Hematopoietic multipotent progenitor cell treated with erythropoietin and hydrocortisone succinate and interleukin-3 and kit ligand, for 6 days (in vitro differentiated cells): ENCODE measurements around the gene C10orf90.

Source experiments
- DNase-seq: peaks from one replicate; pipeline ENCODE4 v3.0.0-alpha.2; 2015

The C10orf90 gene, protein sequence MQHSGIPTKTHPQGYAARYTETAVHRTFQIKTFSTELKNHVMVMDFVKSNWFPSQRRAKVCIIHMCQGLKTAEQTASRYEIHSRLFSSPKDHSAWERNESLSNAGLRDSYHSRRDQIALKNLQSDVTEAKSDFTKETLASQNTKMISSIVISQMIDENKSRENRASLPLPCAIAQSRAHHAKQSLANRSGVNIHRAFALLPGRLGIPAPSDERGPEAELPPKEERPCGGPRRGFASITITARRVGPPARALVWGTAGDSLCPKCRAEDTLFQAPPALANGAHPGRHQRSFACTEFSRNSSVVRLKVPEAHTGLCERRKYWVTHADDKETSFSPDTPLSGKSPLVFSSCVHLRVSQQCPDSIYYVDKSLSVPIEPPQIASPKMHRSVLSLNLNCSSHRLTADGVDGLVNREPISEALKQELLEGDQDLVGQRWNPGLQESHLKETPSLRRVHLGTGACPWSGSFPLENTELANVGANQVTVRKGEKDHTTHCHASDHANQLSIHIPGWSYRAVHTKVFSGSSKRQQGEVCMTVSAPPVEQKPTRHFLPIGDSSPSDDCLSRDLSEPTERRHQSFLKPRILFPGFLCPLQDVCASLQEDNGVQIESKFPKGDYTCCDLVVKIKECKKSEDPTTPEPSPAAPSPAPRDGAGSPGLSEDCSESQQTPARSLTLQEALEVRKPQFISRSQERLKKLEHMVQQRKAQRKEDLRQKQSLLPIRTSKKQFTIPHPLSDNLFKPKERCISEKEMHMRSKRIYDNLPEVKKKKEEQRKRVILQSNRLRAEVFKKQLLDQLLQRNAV

DNA sequence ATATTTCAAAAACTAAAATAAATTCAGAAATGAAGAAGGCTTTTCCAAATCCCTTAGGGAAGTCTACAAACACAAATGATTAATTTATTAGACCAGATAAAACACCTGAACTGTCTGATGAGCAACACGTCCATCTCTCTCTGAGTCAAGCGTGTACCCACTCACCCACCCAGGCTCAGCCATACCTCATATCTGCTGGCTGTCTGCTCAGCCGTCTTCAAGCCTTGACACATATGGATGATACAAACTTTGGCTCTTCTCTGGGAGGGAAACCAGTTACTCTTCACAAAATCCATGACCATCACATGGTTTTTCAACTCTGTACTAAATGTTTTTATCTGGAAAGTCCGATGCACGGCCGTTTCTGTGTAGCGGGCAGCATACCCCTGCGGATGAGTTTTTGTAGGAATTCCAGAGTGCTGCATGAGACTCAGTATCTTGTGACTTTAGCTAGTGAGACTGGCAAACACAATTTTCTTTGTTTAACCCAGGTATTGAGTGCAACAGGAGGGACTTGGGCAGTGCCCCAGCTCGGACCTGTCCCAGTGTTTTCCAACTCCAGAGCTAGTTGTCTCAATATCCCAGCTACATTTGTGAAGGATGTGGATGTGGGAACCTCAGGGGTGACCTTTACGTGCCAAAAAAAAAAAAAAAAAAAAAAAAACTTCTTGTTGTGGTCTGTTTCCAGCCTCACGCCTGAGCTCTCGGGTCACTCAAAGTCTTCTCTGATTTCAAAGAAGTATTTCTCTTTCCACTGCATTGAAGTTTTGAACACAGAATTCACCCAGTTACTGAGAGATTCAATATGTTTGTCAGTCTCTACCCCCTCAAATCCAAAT is at the start of gene C10orf90:
Gene C10orf90 (minus strand): TSS at position 638 of the 839 bp plus-strand sequence. CDS start 213 bp downstream, at position 425.
- no peak for DNase-seq

DNA sequence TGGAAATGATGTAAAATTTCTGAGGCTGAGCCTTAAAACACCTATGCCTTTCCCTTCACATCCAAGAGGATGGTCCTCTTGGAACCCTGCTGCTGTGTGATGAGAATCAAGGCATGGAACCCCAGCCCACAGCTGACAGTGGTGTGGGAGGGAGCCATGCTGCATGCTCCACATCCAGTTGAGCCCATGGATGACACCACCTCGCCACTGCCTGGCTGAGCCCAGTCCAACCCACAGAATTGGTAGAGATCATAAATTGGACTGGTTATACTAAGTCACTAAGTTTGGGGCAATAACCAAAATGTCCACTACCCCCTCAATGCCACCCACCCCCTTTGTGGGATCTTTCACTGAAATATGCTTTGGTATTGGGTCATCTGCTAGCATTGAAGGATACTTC is 45.9 kb upstream of the C10orf90 start:
- DNase-seq: no peak

DNA sequence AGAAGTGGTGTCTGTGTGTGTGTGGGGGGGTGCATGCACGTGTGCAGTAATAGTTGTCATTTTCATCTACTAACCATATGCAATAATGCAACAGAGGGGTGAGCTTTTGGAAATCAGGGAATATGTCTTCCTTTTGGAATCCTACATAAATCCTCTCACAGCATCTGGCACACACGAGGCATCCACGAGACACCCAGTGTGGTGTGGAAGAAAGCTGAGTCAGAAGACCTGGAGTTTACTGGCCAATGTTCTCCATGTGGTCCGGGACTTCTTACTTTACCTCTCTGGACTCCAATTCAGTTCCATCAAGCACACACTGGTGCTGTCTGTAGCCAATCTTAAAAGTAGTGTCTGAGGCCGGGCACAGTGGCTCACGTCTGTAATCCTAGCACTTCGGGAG is 43.1 kb upstream of the C10orf90 start:
- DNase-seq: no peak

DNA sequence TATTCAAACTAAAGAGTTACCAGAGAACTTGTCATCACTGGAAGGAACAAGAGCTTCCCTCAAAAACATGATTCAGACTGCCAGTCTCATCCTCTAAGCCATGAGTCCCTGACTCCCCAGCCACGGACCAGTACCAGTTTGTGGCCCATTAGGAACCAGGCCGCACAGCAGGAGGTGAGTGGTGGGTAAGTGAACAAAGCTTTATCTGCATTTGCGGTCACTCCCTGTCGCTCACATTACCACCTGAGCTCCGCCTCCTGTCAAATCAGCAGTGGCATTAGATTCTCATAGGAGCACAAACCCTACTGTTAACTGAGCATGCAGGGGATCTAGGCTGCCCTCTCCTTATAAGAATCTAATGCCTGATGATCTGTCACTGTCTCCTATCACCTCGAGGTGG is 42.2 kb upstream of the C10orf90 start:
- DNase-seq: no peak

DNA sequence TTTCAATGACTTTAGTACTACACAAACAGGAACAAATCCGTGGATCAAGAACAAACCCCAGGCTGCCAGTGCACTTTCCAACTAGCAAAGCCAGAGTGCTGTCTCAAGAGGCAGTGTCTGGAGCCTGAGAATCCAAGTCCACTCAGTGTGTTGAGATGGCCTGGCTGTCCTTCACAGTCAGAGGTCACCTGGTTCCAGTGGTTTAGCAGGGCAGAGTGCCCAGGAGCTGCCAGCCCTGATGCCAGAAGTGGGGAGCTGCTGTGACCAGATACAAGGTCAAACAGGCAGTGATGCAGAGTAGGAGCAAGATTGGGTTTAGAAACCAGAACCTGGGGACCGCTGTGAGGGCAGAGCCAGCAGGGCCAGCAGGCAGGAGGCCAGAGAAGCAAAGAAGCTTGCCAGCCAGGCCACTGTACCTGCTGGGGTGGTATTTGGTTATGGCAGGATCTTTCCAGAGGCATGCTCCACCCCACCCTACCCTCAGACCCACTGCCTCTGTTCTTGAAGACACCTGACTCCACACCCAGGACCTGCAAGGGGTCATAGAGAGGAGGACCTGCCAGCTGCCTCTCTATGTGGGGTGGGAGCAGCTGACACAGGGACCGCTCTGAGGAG is 35.6 kb upstream of the C10orf90 start:
- no peak for DNase-seq

DNA sequence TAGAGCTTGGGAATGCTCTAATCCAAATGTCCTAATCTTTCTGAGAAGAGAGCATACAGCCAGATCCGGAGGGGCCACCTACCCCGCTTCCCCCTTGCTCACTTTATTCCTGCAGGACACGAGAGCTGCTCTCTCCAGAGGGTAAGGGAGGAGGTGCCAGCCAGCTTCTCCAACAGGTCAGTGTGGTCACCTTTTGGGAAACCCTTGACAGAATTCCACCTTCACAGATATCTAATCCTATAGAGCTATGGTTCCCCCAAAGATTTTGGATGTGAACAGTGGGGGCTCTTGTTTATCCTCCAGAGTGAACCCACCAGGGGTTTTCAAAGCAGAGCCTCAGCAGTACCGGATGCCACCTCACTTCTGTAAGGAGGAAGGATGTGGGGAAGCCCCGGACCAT is 34.6 kb upstream of the C10orf90 start:
- DNase-seq: no peak

DNA sequence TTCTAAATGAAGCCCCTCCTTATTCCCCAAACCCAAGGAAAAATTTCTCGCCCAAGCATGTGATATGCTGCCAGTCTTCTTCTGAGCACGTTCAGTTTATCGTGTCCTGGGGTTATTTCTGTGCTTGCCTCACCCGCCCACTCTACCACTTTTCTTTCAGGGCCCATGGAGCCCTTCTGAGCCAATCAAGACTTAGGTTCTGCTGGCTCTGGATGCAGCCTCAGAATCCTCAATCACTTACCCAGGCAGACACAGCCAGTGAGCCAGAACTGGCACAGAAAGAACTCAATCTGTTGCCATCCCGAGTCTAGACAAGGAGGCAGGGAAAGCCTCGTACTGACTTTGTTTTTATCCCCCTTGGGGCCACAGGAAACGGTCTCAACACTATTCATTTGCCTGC is 34.2 kb upstream of the C10orf90 start:
- DNase-seq: no peak

DNA sequence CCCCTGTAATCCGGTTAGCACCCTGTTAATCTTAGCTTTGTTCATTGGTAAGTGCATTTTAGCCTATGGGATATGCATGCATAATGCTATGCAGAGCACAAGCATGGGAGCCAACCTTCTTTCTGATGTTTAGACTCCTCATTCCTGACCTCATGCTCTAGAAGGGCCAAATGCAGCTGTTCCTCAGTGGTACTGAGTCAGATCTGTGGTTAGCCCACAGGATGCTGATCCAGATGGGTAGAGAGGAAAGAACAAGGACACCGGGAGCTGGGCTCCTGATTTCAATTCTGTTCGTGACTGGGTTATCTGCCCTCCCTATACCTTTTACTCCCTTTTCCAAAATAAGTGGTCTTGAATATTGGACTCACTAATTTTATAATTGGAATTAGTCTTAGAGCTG is 31.7 kb upstream of the C10orf90 start:
- DNase-seq: no peak

DNA sequence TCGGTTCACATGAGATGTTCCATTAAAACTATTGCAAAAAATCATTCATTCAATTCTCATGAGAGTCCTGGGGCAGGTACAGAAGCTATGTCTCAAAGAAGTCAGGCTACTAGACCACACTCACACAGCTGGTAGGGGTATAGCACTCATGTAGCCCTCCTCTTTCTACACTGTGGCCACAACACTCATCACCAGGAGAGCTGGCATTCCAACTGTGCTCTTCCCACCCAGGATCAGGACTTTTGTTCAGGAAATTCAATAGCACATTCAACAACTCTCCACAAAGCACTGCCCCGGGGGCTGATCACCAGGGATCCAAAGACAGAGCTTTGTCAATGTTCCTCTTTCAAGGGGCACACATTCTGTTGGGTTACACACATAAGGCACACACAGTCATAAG is 31.0 kb upstream of the C10orf90 start:
- no peak for DNase-seq

DNA sequence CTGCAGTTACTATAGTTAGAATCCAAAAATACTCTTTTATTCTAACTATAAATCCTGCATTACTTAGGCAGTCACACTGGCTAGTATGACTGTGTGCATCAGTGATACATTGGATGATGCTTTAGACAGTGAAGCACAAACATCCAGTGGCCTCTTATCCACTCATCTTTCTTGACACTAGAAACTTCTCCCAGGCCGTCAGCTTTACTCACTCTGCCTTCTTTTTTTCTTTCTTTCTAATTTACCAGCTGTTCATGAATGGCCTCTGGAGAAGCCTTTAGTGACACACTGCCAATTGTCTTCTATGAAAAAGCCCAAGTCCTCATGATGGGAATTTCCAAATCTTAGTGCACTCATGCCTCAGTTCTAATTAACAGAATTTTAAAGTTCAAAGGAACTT is 26.2 kb upstream of the C10orf90 start:
- no peak for DNase-seq

DNA sequence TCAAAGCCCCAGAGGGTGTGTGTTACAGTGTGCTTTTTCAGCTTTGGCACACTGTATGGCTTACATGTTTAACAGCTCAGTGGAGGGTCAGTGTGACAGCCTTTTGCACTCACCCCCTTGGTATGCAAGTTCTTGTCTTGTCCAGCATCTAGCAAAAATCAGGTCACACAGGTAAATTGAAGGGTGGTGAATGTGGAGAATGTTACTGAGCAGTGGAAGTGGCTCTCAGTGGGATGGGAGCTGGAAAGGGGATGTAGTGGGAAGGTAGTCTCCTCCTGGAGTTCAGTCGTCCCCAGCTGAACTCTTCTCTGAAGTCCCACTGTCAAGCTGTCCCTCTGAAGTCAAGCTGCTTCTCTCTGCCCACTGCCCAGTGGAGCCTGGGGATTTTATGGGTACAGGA is 21.0 kb upstream of the C10orf90 start:
- DNase-seq: no peak

DNA sequence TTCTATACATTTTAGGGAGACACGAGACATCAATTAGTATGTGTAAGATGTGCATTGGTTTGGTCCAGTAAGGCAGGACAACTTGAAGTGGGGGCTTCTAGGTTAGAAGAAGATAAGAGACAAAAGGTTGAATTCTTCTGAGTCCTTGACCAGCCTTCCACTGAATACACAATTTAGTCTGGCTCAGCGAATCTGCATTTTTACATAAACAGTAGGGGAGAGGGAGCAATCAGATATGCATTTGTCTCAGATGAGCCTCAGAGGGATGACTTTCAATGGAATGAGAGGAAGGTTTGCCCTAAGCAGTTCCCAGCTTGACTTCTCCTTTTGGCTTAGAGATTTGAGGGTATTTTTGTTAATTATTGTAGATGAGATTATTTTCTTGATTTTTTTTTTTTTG is 20.0 kb upstream of the C10orf90 start:
- no peak for DNase-seq

DNA sequence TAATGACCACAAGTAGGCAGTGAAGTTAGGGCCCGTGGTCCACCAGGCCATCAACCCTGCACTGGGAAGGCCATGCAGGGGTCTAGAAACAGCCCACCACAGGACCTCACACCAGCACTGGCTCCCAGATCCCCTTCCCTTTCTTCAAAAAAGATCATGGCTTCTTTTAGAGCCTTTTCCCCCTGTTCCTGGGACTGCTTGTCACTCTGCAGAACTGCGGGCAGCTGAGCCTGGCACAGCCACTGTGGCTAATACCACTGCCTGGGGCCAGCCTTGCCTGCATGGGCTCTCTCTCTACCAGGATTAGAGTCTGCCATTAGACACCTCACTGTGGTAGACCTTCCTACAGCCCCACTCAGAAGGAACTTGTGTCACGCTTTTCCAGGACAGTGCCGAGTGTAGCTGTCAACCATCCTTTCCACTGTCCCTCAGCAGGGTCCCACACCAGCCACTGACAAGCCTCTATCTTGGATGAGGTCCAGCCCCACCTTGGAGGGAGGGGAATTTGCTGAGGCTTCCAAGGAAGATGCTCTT is 19.0 kb upstream of the C10orf90 start:
- no peak for DNase-seq

DNA sequence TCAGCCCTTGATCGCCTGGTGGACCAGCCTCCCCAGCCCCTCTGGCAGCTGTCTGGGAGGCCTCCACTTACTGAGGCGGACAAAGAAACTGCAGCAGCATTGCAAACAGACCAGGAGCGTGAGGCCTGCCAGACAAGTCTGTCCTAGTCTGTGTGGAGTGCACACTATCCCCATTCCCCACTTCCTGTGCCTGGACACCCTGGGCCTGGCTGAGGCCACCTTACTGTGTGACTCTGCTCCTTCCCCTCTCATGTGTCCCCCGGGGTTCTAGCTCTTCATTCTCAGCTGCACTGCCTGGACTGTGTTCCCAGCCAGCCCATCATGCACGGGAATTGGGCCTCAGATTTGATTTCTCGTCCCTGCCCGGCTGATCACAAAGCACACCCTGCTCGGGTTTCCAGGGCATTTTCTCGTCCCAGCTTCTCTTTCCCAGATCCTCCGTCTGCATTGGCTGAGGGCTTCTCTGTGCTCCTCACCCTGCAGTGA is 16.7 kb upstream of the C10orf90 start:
- no peak for DNase-seq

DNA sequence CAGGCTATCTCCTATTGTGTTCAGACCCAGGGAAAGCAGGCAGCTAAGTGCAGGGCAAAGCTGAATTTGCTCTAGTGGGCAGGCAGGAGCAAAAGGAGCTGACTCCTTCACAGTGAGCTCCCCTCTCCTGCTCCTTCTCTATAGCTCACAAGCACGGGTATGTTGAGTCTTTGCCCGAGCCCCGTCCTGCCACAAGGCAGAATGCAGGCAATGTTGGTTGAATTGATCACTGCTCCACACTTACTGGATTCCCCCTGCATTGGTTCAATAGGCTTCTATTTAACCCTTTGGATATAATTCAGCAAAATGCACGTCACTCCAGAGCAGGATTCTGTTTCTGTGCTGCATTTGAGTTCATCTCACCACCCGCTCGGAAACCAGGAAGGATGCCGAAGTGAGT is 16.2 kb upstream of the C10orf90 start:
- no peak for DNase-seq

DNA sequence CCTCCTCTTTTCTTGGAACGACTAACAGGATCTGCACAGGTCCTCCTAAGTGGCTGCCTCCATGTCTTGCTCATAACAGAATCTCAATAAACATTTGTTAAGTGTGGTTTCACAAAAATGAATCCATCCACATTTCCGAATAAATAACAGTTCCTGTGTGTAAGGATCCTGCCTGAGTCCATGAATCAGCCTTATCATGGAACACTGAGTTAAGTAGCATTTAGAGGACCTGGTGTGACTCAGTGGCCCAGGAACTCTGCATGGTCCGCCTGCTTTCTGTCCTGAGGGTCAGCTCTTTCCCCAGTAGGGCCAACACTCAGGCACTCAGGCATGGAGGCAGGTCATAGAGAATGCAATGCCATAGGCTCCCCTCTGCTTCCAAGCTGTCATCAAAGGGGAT is 15.8 kb upstream of the C10orf90 start:
- DNase-seq: no peak

DNA sequence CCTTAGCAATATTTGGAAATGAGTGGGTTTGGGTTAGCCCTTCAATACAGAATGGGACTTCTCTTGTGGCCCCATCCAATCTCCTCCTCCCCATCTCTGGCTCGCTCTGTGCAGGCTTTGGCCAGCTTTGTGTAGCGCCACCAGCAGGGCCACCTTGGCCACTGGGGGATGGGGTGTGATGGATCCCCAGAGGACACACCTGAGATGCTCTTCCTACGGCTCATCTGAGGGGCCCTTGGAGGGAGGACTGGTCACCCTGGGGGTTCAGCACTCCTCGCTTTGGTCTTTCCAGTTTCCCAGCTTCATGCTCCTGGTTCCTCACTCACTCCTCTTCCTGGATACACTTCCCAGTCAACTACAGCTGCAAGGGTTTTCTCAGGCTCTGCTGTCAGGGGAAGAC is 15.3 kb upstream of the C10orf90 start:
- no peak for DNase-seq

DNA sequence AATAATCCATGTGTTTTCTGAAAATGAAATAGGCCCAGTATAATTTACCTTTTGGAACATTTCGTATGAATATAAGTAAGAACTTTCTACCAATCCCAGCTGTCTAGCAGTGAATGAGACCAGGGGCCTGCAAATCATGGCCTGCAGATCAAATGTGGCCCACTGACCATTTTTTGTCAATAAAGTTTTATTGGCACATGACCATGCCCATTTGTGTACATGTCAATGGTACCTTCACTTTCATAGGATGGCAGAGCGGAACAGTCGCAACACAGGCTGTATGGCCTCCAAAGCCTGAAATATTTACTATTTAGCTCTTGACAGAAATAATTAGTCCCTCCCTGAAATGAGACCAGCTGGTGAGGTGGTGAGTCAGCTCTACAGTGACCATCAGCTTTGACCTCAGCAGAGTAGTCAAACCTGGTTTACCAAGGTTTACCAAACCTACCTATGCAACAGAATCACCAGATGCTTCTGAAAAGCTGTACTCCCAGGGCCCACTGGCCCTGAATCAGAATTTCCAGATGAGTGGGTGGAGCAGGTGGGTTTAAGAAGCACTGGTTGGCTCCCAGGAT is 13.8 kb upstream of the C10orf90 start:
- no peak for DNase-seq

DNA sequence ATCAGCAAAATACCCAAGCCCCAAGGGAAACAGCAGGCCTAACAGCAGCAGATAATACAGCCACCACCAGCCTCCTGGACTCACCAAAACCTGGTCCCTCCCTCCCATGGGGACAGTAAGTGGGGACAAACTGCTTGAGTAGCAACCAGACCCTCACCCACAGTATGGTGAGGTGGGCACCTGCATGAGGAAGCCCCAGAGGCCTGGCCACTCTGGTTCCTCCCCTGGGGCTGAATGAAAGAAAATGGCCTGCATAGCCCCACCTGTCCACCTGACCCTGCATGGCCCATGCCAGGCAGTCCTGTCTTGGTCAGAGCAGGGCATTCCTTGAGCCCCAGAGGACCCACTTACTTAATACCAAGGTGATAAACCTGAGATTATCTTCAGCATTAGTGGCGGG is 13.0 kb upstream of the C10orf90 start:
- no peak for DNase-seq

DNA sequence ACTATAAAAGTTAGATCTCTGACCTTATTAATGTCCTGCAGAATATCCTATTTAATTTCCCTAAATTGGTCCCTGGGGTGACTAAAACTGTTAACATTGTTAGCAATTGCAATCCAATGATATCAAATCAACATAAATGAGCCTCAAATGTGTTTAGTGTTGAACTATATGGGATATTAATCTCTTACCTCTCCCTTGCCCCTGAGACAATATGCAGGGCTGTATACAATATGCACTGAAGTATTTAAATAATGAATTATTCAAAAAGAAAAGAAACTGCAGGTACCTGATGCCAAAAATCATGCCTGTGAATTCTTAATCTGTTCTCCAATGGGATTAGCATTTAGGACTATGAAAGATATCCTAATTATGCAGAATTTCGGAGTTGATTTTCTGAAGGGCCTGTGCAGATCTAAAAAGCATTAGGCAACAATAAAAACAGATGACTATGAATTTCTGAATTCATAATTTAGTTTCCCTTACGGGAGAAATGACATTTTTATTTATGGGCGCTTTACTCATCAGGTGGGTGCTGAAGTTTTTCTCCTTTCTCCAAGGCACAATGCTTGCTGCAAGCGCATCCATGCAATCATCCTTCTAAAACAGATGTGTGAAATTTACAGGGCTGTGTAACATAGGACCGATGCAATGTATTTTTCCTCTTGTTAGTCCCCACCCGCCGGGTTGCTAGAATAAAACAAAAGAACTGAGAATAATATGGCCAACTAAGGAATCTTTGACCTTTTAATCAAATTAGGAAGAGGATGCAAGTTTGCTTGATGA is 5.4 kb upstream of the C10orf90 start:
- no peak for DNase-seq
